ACC112 (cell line): ENCODE measurements around the gene AKR7A3.
"Not testable (repeated sequence)": the region's sequence is repeated elsewhere in the genome, so short reads cannot be mapped to it uniquely, and the experiment has no call there.

ENCODE experiments used
- H2AFZ ChIP-seq: fragments of 200-600 bp; sonication (generic); one replicate; pipeline ENCODE4 v1.6.0; 2017; ENCODE audit warnings: antibody characterized with exemption, low read length; ENCODE audit not compliant: unreplicated experiment
- H3K27ac ChIP-seq: fragments of 200-600 bp; sonication (generic); 2 replicates; pipeline ENCODE4 v1.5.1; 2014; ENCODE audit warnings: low read depth, mild to moderate bottlenecking, antibody characterized with exemption, low read length, moderate library complexity
- H3K27me3 ChIP-seq: fragments of 200-600 bp; sonication (generic); 2 replicates; pipeline ENCODE4 v1.6.1; 2014; ENCODE audit warnings: mild to moderate bottlenecking, antibody characterized with exemption, low read length, moderate library complexity, mixed read lengths; ENCODE audit not compliant: insufficient read depth
- H3K36me3 ChIP-seq: fragments of 200-600 bp; sonication (generic); 2 replicates; pipeline ENCODE4 v1.6.1; 2016; ENCODE audit warnings: mild to moderate bottlenecking, antibody characterized with exemption, low read length, moderate library complexity, mixed read lengths; ENCODE audit not compliant: insufficient read depth
- H3K4me1 ChIP-seq: fragments of 200-600 bp; sonication (generic); one replicate; pipeline ENCODE4 v1.6.1; 2016; ENCODE audit warnings: low read length, mixed read lengths; ENCODE audit not compliant: insufficient read depth, unreplicated experiment, control insufficient read depth
- H3K4me3 ChIP-seq: fragments of 200-600 bp; sonication (generic); 2 replicates; pipeline ENCODE4 v1.5.1; 2014; ENCODE audit warnings: mild to moderate bottlenecking, low read depth, low read length
- H3K79me2 ChIP-seq: fragments of 200-600 bp; sonication (generic); one replicate; pipeline ENCODE4 v1.6.0; 2016; ENCODE audit warnings: low read length; ENCODE audit not compliant: control insufficient read depth, unreplicated experiment, insufficient read depth

The AKR7A3 gene

DNA sequence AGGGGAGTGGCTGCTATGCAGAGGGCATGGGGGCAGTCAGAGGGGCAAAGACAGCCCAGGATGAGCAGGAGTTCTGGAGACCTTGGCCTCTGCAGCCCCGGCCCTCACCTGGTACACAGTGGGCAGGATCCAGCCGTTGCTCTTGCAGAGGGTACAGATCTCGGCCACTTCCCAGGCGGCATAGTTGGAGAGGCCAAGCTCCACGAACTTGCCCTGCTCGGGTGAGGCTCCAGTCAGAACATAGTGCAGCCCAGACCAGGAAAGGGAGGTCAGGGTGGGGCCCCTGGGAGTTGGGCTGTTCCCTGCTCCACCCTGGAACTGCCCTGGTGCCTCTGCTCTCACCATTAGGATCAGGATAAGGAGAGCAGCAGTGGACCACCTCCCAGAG lies 18.2 kb downstream of the AKR7A3 start:
- not testable (repeated sequence) for H3K4me3 ChIP-seq, H3K79me2 ChIP-seq, H3K27me3 ChIP-seq, H2AFZ ChIP-seq, H3K27ac ChIP-seq, H3K4me1 ChIP-seq, H3K36me3 ChIP-seq

DNA sequence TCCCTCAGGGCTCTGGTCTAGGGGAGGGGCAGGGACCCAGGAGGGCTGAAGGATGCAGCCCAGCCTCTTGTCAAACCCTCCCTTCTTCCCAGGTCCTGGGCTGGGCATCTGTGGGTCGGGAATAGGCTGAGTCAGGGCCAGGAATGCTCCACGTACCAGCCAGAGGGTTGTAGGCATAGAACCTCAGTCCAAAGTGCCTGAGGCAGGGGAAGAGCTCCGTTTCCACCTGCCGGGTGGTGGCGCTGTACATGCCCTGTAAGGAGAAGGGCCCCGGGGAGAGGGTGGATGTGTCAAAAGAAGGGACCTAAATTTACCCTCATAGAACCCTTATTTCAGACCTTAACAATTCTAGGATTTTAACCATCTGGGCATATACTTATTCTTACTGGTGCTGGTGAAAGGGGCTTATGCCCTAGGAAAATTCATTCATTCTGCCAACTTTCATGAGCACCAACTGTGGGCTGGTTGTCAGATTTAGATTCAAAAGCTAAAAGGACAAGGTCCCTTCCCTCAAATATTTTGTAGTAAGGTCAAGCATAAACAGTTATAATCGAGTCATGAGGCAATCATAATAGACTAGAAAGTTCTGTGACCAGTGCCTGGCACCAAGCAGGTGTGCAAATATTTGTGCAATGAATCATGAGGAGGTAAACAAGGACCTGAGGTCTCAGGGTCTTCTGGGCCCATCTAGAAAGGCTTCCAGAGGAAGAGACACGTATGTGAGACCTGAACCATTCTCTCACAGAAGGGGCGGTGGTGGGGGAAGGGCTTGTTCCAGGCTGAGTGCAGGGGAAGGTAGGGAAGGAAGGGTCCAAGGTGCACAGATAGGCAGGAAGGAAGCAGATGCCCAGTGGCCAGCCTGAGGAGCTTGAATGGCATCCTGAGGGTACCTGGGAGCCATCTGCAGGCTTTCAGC lies 18.9 kb downstream of the AKR7A3 start:
- not testable (repeated sequence) for H3K4me1 ChIP-seq, H2AFZ ChIP-seq, H3K27me3 ChIP-seq, H3K27ac ChIP-seq, H3K79me2 ChIP-seq, H3K4me3 ChIP-seq, H3K36me3 ChIP-seq

GRCh38 chr1:19268445-19268844 lies 20.1 kb downstream of the AKR7A3 start:
- Histone ChIP-seq H2AFZ (no peak overlapping the region), H3K4me1 (no peaks in the 10 kb centered on the region), H3K4me3 (no peak overlapping the region), H3K27ac (no peak overlapping the region), H3K27me3 (no peaks in the 10 kb centered on the region), H3K79me2 (no peaks in the 10 kb centered on the region), H3K36me3 (no peaks in the 10 kb centered on the region)

- H2AFZ ChIP-seq, result no peak overlapping the region
These were observed 25.8 kb downstream of the AKR7A3 start for GRCh38 chr1:19262744-19263143.

DNA sequence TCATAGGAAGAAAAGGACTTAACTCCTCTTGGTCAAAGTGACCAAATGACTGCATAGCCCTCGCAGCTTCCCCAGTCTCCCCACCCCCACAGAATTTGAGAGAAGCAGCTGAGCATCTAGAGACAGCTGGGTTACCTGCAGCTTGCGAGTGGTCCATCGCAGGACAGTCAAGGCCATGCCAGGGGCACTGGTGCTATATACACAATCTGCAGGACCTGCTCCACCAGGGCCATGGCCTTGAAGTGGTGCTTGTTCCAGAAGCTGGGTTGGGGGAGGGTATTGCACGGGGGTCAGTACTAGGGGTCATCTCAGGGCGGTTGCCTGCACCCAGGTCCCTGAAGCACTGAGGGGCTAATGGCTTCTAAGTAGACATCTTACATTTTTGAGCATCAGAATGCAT lies 26.5 kb downstream of the AKR7A3 start:
- Histone ChIP-seq H3K79me2 (no peaks in the 10 kb centered on the region), H3K27ac (no peak overlapping the region), H3K27me3 (no peaks in the 10 kb centered on the region), H3K4me3 (no peak overlapping the region), H3K36me3 (peaks cover 19% of the 10 kb centered on the region; the same call in 1 of the 2 replicates), H3K4me1 (peaks cover 18% of the 10 kb centered on the region), H2AFZ (no peak overlapping the region)

More at GRCh38 chr1:19262744-19263143, 25.8 kb downstream of the AKR7A3 start:
- no peaks in the 10 kb centered on the region for H3K79me2 ChIP-seq
- H3K36me3 ChIP-seq, result peaks cover 15% of the 10 kb centered on the region; the same call in 1 of the 2 replicates
- H3K4me1 ChIP-seq, result peaks cover 11% of the 10 kb centered on the region
- H3K27me3 ChIP-seq, result no peaks in the 10 kb centered on the region
- H3K27ac ChIP-seq, result no peak overlapping the region
- H3K4me3 ChIP-seq, result no peak overlapping the region

DNA sequence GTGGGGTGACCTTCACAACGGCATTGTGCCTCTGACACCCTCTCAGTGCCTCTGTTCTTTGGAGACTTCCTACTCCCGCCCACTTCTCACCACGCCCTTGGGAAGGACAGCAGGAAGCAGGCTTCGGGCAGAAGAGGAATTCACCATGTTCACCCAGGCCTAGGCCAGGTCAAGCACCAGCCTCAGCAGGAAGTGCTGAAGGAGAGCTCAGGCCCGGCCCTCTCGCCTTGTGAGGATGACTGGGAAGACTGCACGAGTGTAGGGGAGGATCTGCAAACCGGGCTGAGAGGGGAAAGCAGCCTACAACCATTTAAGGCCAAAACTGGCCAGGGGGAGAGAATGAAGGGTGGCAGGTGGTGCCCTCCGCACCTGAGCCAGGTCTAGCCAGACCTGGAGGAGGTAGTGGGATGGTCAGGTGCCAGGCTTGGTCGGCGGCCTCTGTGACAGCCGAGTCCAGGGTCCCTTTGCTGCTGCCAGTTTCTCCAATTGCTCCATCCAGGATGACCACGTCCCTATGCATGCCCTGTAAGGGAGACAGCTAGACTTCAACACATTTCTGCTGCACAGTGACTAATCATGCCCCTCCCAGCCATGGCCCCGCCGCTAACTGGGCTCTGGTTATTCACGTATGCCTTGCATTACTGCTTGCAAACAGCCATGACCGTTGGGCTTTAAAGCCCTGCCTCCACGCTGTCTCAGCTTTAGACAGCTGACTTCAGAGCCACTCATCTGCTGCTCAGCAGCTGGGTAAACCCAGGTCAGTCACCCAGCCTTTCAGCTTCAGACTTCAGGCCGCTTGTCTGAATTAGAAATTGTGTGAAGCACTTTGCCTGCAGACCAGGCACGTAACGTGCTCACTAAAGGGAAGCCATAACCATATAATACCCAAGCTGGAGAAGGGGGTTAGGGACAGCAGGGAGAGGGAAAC lies 28.1 kb downstream of the AKR7A3 start:
- no peak overlapping the region for H3K27ac ChIP-seq
- peaks cover 25% of the 10 kb centered on the region for H3K4me1 ChIP-seq
- H3K4me3 ChIP-seq, result no peak overlapping the region
- H3K27me3 ChIP-seq, result no peaks in the 10 kb centered on the region
- no peak overlapping the region for H2AFZ ChIP-seq
- peaks cover 9% of the 10 kb centered on the region for H3K79me2 ChIP-seq
- H3K36me3 ChIP-seq, result peaks cover 26% of the 10 kb centered on the region; the same call in 1 of the 2 replicates

DNA sequence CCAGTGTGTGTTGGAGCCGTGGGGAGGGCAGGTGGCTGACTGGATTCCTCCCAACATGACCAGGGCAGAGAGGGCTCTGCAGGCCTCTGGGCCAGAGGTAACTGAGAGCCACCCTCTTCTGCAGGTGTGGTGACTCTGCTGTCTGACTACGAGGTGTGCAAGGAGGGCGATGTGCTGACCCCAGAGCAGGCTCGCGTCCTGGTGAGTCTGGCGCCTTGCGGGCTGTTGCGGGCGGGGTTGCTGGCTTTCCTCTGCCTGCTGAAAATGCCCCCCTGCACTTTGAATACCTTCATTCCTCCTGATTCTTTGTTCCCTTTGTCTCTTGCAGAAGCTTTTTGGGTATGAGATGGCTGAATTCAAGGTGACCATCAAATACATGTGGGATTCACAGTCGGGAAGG lies 30.2 kb downstream of the AKR7A3 start:
- no peaks in the 10 kb centered on the region for H3K27me3 ChIP-seq
- no peak overlapping the region for H3K4me3 ChIP-seq
- peaks cover 30% of the 10 kb centered on the region for H3K79me2 ChIP-seq
- H2AFZ ChIP-seq, result no peak overlapping the region
- H3K36me3 ChIP-seq, result peaks cover 29% of the 10 kb centered on the region
- H3K4me1 ChIP-seq, result peaks cover 30% of the 10 kb centered on the region
- no peak overlapping the region for H3K27ac ChIP-seq

DNA sequence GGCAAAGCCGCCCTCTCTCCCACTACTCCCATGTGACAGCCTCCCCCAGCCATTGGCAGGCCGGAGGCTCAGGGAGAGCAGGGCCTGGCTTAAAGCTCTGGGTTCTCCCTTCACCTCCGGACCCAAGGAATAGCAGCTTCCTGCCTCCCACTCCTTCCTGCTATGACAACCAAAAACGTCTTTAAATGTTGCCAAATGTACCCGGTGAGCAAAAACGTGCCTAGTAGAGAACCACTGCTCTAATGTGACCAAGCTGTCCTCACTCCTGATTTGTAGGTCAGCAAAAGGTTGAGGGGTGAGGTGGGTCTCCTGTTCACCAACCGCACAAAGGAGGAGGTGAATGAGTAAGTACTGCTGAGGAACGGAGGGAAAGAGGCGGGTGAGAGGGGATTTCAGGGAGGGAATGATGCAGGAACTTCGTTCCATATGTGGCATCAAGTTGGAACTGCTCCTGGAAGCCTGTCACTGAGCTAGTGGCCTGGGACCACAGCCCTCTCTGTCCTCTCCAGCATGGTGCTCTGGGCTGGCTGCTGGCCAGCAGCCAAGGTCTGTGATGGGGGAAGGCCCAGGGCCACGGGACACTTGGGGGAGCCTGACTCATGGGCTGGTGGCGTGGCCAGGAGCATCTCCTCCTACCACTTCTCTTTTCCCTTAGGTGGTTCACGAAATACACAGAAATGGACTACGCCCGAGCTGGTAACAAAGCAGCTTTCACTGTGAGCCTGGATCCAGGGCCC lies 31.2 kb downstream of the AKR7A3 start:
- no peak overlapping the region for H3K4me3 ChIP-seq
- H3K27me3 ChIP-seq, result no peaks in the 10 kb centered on the region
- no peak overlapping the region for H2AFZ ChIP-seq
- H3K4me1 ChIP-seq, result peaks cover 38% of the 10 kb centered on the region
- H3K36me3 ChIP-seq, result peaks cover 29% of the 10 kb centered on the region
- peaks cover 40% of the 10 kb centered on the region for H3K79me2 ChIP-seq
- peak overlapping the region; percentile 84 for H3K27ac ChIP-seq

DNA sequence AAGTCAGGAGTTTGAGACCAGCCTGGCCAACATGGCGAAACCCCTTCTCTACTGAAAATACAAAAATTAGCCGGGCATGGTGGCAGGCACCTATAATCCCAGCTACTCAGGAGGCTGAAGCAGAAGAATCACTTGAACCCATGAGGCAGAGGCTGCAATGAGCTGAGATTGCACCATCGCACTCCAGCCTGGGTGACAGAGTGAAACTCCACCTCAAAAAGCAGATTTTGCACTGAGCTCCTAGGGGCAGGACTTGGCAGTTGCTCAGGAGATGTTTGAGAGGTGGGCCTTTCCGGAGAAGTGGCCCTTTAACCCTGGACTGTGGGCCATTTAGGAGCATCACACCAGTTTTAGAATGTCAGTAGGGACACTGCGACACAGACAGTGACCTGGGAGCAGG lies 32.3 kb downstream of the AKR7A3 start:
- not testable (repeated sequence) for H3K4me3 ChIP-seq, H3K27me3 ChIP-seq, H2AFZ ChIP-seq
- Histone ChIP-seq H3K79me2 (peaks cover 50% of the 10 kb centered on the region), H3K4me1 (peaks cover 38% of the 10 kb centered on the region), H3K36me3 (peaks cover 29% of the 10 kb centered on the region), H3K27ac (peak overlapping the region; percentile 84)

- Histone ChIP-seq H2AFZ (no peak overlapping the region), H3K79me2 (peaks cover 60% of the 10 kb centered on the region), H3K27me3 (no peaks in the 10 kb centered on the region), H3K27ac (no peak overlapping the region), H3K4me1 (peaks cover 33% of the 10 kb centered on the region), H3K4me3 (no peak overlapping the region), H3K36me3 (peaks cover 26% of the 10 kb centered on the region)
These were observed 33.3 kb downstream of the AKR7A3 start for GRCh38 chr1:19255288-19255687.
